ENCODE results near the gene TRAFD1.

Gene TRAFD1

DNA sequence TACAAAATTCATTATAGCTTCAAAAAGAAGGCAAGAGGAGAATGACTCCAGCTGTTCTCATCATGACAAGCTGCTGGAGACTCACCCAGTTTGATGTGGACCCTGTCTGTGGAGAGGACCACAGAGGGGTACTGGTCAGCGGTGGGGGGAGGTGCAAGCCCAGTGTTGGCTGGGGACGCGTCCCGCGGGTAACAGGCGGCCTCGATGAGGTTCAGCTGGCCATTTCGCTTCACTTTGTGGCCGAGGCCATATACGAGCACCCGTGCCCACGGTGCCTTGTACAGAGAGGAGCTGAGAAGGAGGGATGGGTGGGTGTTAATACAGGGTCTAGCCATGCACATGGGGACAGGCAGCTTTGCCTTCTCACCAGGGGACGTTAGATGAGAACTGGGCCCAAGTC lies 67.1 kb downstream of the TRAFD1 start:
- Histone ChIP-seq H3K27ac (ENCODE audit: low read depth, low read length) (no peak overlapping the region), H3K9me3 (ENCODE audit: control insufficient read depth, insufficient read depth, low read depth, low read length) (no peaks in the 10 kb centered on the region), H3K9ac (ENCODE audit: low read length) (no peak overlapping the region), H3K36me3 (ENCODE audit: control insufficient read depth, insufficient read depth, low read length) (peaks cover 65% of the 10 kb centered on the region), H3K4me3 (ENCODE audit: low read depth, low read length) (no peak overlapping the region), H3K27me3 (ENCODE audit: control insufficient read depth, insufficient read depth, low read length) (no peaks in the 10 kb centered on the region), H3K4me1 (ENCODE audit: control insufficient read depth, insufficient read depth, low read length) (no peaks in the 10 kb centered on the region; the same call in 1 of the 2 replicates)

DNA sequence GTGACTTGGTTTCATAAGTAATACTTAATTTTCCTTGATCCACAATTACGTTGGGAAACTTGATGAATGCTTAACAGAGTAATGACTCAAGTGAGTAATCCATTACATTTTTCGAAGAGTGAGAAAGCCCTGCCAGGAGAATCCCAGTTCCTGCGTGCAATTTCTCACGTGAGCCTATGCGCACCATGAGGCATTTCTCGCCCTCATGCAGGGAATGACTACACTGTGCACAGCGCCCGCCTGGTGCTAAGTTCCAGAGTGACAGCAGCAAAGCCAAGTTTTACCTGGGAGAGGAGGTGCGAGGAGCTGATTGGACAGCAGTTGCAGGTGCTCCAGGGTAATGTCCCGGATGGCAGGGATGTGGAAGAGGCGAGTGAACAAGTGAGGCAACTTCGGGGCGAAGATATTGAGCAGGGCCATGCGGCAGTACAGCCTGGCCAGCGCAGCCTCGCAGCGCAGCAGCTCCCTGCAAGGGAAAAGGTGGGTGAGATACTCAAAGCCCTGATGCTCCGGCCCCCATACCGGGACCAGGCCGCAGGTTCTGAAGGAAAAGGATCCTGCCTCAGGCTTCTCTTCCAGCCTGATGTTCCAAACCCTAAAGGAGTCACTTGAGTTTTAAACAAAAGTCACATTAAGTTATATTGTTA lies 69.4 kb downstream of the TRAFD1 start:
- H3K27ac ChIP-seq (ENCODE audit: low read depth, low read length): no peak overlapping the region
- H3K9ac ChIP-seq (ENCODE audit: low read length): no peak overlapping the region
- H3K36me3 ChIP-seq (ENCODE audit: control insufficient read depth, insufficient read depth, low read length): peaks cover 68% of the 10 kb centered on the region
- no peak overlapping the region for H3K4me3 ChIP-seq (ENCODE audit: low read depth, low read length)
- no peaks in the 10 kb centered on the region for H3K27me3 ChIP-seq (ENCODE audit: control insufficient read depth, insufficient read depth, low read length)
- H3K4me1 ChIP-seq (ENCODE audit: control insufficient read depth, insufficient read depth, low read length): no peaks in the 10 kb centered on the region; the same call in 1 of the 2 replicates
- H3K9me3 ChIP-seq (ENCODE audit: control insufficient read depth, insufficient read depth, low read depth, low read length): no peaks in the 10 kb centered on the region

DNA sequence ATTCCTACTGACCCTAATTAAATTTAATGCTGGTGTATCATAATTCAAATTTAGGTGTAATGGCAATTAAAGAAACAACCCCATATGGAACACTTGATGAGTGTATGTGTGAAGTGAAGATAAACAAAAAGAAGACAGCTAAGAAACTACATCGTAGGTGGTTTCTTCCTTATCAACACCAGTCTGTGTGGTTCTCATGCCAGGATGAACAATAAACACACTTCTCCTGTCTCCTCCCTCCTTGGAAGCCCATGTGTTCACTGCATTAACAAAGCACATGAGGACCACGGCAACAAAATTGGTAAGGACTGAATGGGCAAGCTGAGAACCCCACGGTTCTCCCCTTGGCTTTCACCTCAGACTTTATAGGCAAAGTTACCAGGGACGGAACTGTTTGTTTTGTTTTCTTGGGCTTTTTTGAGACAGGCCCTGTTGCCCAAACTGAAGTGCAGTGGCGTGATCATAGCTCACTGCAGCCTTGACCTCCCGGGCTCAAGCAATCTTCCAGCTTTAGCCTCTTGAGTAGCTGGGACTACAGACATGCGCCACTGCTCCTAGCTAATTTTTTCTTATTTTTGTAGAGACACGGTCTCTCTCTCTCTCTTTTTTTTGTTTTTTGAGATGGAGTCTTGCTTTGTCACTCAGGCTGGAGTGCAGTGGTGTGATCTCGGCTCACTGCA lies 71.0 kb downstream of the TRAFD1 start:
- peaks cover 68% of the 10 kb centered on the region for H3K36me3 ChIP-seq (ENCODE audit: control insufficient read depth, insufficient read depth, low read length)
- H3K27ac ChIP-seq (ENCODE audit: low read depth, low read length): no peak overlapping the region
- no peaks in the 10 kb centered on the region for H3K9me3 ChIP-seq (ENCODE audit: control insufficient read depth, insufficient read depth, low read depth, low read length)
- H3K9ac ChIP-seq (ENCODE audit: low read length): no peak overlapping the region
- no peaks in the 10 kb centered on the region for H3K27me3 ChIP-seq (ENCODE audit: control insufficient read depth, insufficient read depth, low read length)
- no peak overlapping the region for H3K4me3 ChIP-seq (ENCODE audit: low read depth, low read length)
- H3K4me1 ChIP-seq (ENCODE audit: control insufficient read depth, insufficient read depth, low read length): no peaks in the 10 kb centered on the region; the same call in 1 of the 2 replicates

DNA sequence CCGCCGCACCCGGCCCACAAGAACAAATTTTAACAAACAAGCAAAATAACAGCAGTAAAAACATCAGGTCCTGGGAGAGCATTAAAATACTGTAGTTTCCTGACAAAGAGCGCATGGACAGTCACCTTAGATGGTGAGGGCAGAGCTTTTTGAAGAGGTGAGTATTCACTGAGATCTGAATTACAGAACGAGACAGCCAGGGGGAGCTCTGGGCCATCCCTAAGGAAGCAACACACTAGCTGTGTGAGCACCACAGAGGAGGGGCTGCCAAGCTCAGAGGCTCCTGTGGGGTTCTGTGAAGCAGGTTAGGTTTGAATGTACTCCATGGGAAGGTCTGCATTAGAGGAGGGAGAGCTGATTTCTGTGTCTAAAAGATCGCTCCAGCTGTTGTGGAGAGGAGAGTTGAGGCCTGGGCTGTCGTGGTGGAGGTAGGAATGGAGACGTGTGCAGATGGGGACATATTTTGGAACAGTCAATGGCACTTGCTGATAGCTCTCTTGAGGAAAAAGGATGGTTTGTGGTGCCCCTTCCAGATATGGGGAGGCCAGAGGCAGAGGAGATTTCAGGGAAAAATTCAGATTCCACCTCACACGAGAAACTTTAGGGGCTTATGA lies 72.9 kb downstream of the TRAFD1 start:
- Histone ChIP-seq H3K9me3 (ENCODE audit: control insufficient read depth, insufficient read depth, low read depth, low read length) (no peaks in the 10 kb centered on the region), H3K27me3 (ENCODE audit: control insufficient read depth, insufficient read depth, low read length) (no peaks in the 10 kb centered on the region), H3K27ac (ENCODE audit: low read depth, low read length) (no peak overlapping the region), H3K4me1 (ENCODE audit: control insufficient read depth, insufficient read depth, low read length) (no peaks in the 10 kb centered on the region), H3K36me3 (ENCODE audit: control insufficient read depth, insufficient read depth, low read length) (peaks cover 58% of the 10 kb centered on the region), H3K4me3 (ENCODE audit: low read depth, low read length) (no peak overlapping the region), H3K9ac (ENCODE audit: low read length) (no peak overlapping the region)

DNA sequence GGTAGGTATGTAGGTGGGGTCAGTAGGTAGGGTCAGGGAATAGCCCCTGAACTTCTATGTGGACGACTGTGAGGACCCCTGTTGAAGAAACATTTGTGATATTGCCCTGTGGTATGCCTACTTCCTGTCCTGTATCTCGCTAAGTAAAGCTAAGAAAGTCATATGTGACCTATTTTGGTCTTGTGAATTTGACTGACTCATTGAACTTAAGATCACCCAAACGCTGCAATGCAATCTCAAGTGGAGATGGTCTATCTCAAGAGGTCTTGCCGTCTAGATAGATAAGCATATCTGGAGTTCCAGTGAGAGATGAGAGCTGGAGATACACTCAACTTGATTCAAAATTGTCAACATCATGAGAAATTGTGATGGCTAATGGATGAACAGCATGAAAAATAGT lies 73.8 kb downstream of the TRAFD1 start:
- H3K9me3 ChIP-seq (ENCODE audit: control insufficient read depth, insufficient read depth, low read depth, low read length): no peaks in the 10 kb centered on the region
- H3K36me3 ChIP-seq (ENCODE audit: control insufficient read depth, insufficient read depth, low read length): peaks cover 54% of the 10 kb centered on the region
- no peak overlapping the region for H3K27ac ChIP-seq (ENCODE audit: low read depth, low read length)
- no peaks in the 10 kb centered on the region for H3K27me3 ChIP-seq (ENCODE audit: control insufficient read depth, insufficient read depth, low read length)
- no peak overlapping the region for H3K9ac ChIP-seq (ENCODE audit: low read length)
- no peak overlapping the region for H3K4me3 ChIP-seq (ENCODE audit: low read depth, low read length)
- H3K4me1 ChIP-seq (ENCODE audit: control insufficient read depth, insufficient read depth, low read length): no peaks in the 10 kb centered on the region
